SU-DHL-6 (cell line): ENCODE data around the gene NAV2.

Source experiments
- H2AFZ ChIP-seq: fragments of 200-600 bp; sonication (generic); 2 replicates; pipeline ENCODE4 v1.6.1; 2014; ENCODE audit warnings: low read depth, mild to moderate bottlenecking, moderate library complexity, mixed read lengths, antibody characterized with exemption, low read length; ENCODE audit not compliant: severe bottlenecking
- H3F3A ChIP-seq: fragments of 200-600 bp; shearing (Covaris generic); 2 replicates; pipeline ENCODE4 v1.6.0; 2016; ENCODE audit warnings: antibody characterized with exemption, mild to moderate bottlenecking; ENCODE audit not compliant: insufficient read depth
- H3K27ac ChIP-seq: fragments of 200-600 bp; sonication (generic); 2 replicates; pipeline ENCODE4 v1.5.1; 2016; ENCODE audit warnings: low read depth, mild to moderate bottlenecking, low read length, moderate library complexity, mixed read lengths
- H3K27me3 ChIP-seq: fragments of 200-600 bp; sonication (generic), shearing (Covaris generic); 2 replicates; pipeline ENCODE4 v1.6.0; 2014; ENCODE audit warnings: mild to moderate bottlenecking, low read length
- H3K36me3 ChIP-seq: fragments of 200-600 bp; sonication (generic); 2 replicates; pipeline ENCODE4 v1.6.1; 2014; ENCODE audit warnings: mild to moderate bottlenecking, low read length, mixed read lengths
- H3K4me2 ChIP-seq: fragments of 300-600, 200-600 bp; shearing (Covaris generic), sonication (generic); 2 replicates; pipeline ENCODE4 v1.6.0; 2014; ENCODE audit warnings: low read length, low read depth, mild to moderate bottlenecking; ENCODE audit not compliant: poor library complexity, severe bottlenecking
- H3K4me3 ChIP-seq: fragments of 200-600 bp; sonication (generic); 2 replicates; pipeline ENCODE4 v1.5.1; 2014; ENCODE audit warnings: antibody characterized with exemption, low read length, mild to moderate bottlenecking, mixed read lengths; ENCODE audit not compliant: insufficient read depth, poor library complexity, severe bottlenecking
- H3K79me2 ChIP-seq: fragments of 200-600 bp; sonication (generic); 2 replicates; pipeline ENCODE4 v1.6.1; 2014; ENCODE audit warnings: mild to moderate bottlenecking, low read length, moderate library complexity; ENCODE audit not compliant: insufficient read depth
- H3K9ac ChIP-seq: fragments of 200-600 bp; sonication (generic); 2 replicates; pipeline ENCODE4 v1.7.0; 2014; ENCODE audit warnings: mild to moderate bottlenecking, low read length
- H3K9me2 ChIP-seq: fragments of 200-600 bp; sonication (generic); replicated peaks from 2 replicates; pipeline ENCODE4 v1.6.1; 2014; ENCODE audit warnings: low read length; ENCODE audit not compliant: insufficient read depth
- H3K9me3 ChIP-seq: fragments of 200-600 bp; sonication (generic); 2 replicates; pipeline ENCODE4 v1.6.1; 2014; ENCODE audit warnings: low read length, mixed read lengths; ENCODE audit not compliant: insufficient read depth
- H4K20me1 ChIP-seq: fragments of 200-600 bp; sonication (generic); 2 replicates; pipeline ENCODE4 v1.6.1; 2014; ENCODE audit warnings: low read depth, mild to moderate bottlenecking, antibody characterized with exemption, low read length, moderate library complexity, mixed read lengths
- EZH2phosphoT487 ChIP-seq: fragments of 200-600 bp; sonication (generic), shearing (Covaris generic); conservative IDR thresholded peaks from 2 replicates; pipeline ENCODE4 v1.6.1; 2018; ENCODE audit warnings: mild to moderate bottlenecking, antibody characterized with exemption, low read length, moderate library complexity, mixed read lengths
- TF ChIP-seq, protein P1 (sequence below): fragments of 200-600 bp; sonication (generic); IDR thresholded peaks from one replicate; pipeline ENCODE4 v1.5.1; 2017; ENCODE audit warnings: antibody characterized with exemption, mild to moderate bottlenecking, low read length, moderate library complexity; ENCODE audit not compliant: insufficient read depth, poor library complexity, severe bottlenecking

NAV2 gene

DNA sequence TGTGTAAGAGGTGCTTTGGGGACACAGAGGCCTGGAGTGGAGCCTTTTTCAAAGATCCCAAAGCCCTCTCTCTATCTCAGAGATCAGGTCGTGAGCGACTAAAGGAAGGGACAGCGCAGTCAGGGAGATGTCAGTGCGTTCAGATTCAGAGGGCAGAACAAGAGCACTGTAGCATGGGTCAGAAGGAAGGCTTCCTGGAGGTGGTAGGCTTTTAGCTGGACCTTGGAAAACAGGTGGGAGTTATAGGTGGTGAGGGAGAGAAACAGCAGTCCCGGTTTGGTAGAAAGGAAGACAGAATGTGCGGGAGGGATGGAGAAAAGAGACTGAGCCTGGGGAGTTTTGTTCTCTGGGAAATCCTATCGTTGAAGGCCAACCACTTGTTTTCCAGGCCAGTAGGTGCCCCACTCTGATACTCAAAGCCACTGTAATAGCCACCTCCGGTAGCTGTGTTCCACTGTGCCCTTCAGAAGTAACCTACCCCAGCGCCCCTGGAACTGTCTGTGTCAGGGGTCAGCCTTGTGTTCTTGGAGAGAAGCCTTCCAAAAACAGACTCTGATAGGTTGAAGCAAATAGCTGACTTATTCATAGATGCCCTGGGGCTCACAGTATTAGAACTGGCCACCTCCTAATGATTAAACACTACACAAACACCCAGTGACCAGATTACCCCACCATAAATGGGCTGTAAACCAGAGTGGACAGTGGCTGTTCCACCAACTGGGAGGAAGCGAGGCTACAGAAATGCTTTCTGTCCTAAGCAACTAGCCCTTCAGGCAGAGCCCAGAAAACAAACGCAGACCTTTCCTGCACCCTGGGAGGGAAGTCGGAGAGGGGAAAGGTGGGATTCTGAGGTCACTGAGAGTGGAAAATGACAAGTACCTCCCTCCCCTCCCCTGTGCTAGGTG lies 289.9 kb downstream of the NAV2 start:
- no peaks in the 10 kb centered on the region for H4K20me1 ChIP-seq
- H3K79me2 ChIP-seq = no peaks in the 10 kb centered on the region
- H3K4me2 ChIP-seq = no peak overlapping the region
- H3K36me3 ChIP-seq = no peaks in the 10 kb centered on the region
- no peaks in the 10 kb centered on the region for H3K9me3 ChIP-seq
- no peaks in the 10 kb centered on the region for H3F3A ChIP-seq
- H3K9ac ChIP-seq = no peak overlapping the region
- H3K9me2 ChIP-seq = no peaks in the 10 kb centered on the region
- no peak overlapping the region for H3K27ac ChIP-seq
- H2AFZ ChIP-seq = no peak overlapping the region
- no peaks in the 10 kb centered on the region for H3K27me3 ChIP-seq
- TF ChIP-seq, protein P1, sequence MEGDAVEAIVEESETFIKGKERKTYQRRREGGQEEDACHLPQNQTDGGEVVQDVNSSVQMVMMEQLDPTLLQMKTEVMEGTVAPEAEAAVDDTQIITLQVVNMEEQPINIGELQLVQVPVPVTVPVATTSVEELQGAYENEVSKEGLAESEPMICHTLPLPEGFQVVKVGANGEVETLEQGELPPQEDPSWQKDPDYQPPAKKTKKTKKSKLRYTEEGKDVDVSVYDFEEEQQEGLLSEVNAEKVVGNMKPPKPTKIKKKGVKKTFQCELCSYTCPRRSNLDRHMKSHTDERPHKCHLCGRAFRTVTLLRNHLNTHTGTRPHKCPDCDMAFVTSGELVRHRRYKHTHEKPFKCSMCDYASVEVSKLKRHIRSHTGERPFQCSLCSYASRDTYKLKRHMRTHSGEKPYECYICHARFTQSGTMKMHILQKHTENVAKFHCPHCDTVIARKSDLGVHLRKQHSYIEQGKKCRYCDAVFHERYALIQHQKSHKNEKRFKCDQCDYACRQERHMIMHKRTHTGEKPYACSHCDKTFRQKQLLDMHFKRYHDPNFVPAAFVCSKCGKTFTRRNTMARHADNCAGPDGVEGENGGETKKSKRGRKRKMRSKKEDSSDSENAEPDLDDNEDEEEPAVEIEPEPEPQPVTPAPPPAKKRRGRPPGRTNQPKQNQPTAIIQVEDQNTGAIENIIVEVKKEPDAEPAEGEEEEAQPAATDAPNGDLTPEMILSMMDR = no peak
- no peak for TF ChIP-seq EZH2phosphoT487
- no peak overlapping the region for H3K4me3 ChIP-seq

DNA sequence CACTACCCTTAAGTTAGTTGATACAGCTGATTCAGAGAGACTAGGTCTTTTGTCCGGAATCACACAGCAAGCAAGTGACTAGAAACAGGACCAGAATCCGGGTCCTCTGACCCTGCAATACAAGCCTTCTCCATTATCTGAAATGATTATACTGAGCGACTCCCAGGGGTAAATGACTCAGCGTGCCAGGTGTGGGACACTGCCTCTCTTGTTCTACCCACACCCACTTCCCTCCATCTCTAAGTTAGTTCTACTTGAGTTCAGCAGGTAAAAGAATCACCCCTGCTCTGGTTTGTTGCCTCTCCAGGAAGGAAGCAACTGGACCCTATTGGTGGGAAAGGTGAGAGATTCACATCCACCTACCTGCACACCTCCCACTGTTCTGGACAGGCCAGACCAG lies 290.7 kb downstream of the NAV2 start:
- Histone ChIP-seq H3K4me3 (no peak overlapping the region), H3K9me2 (no peaks in the 10 kb centered on the region), H3K27ac (no peak overlapping the region), H3K9ac (no peak overlapping the region), H3K36me3 (no peaks in the 10 kb centered on the region), H3K27me3 (no peaks in the 10 kb centered on the region), H4K20me1 (no peaks in the 10 kb centered on the region), H3K79me2 (no peaks in the 10 kb centered on the region), H3F3A (no peaks in the 10 kb centered on the region), H2AFZ (no peak overlapping the region), H3K4me2 (no peak overlapping the region), H3K9me3 (no peaks in the 10 kb centered on the region)
- TF ChIP-seq, protein P1 = no peak
- TF ChIP-seq EZH2phosphoT487 = no peak

DNA sequence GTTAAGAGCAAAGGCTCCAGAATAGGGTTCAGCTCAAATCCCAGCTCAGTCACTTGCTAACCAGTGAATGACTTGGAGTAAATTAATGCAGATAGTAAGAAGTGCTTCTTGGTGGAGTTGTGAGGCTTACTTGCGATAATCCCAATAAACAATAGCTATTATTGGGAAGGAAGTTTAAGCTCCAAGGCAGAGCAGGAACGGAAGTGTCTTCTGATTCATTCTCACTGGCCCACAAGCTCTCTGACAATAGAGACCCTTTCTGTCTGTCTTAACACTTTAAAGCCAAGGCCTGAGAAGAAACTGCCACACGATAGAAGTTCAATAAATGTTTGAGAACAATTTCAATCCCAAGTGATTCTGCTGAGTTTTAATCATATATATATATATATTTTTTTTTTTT lies 292.2 kb downstream of the NAV2 start:
- Histone ChIP-seq H4K20me1 (no peaks in the 10 kb centered on the region), H2AFZ (no peak overlapping the region), H3K36me3 (no peaks in the 10 kb centered on the region), H3K4me3 (no peak overlapping the region), H3F3A (no peaks in the 10 kb centered on the region), H3K9ac (no peak overlapping the region), H3K4me2 (no peak overlapping the region), H3K27ac (no peak overlapping the region), H3K9me3 (no peaks in the 10 kb centered on the region), H3K27me3 (no peaks in the 10 kb centered on the region), H3K9me2 (no peaks in the 10 kb centered on the region), H3K79me2 (no peaks in the 10 kb centered on the region)
- TF ChIP-seq, protein P1 = no peak
- no peak for TF ChIP-seq EZH2phosphoT487
